Measurements from ENCODE around the gene SLC9A9. TPM values are rescaled to one million over a fixed set of nuclear protein-coding genes. Genes with fewer than 3 reads are reported as not detected.

Gene SLC9A9
- total RNA-seq, 4 donors from 2014 or later, result 12.8 to 63.8 (median 33.3) TPM

DNA sequence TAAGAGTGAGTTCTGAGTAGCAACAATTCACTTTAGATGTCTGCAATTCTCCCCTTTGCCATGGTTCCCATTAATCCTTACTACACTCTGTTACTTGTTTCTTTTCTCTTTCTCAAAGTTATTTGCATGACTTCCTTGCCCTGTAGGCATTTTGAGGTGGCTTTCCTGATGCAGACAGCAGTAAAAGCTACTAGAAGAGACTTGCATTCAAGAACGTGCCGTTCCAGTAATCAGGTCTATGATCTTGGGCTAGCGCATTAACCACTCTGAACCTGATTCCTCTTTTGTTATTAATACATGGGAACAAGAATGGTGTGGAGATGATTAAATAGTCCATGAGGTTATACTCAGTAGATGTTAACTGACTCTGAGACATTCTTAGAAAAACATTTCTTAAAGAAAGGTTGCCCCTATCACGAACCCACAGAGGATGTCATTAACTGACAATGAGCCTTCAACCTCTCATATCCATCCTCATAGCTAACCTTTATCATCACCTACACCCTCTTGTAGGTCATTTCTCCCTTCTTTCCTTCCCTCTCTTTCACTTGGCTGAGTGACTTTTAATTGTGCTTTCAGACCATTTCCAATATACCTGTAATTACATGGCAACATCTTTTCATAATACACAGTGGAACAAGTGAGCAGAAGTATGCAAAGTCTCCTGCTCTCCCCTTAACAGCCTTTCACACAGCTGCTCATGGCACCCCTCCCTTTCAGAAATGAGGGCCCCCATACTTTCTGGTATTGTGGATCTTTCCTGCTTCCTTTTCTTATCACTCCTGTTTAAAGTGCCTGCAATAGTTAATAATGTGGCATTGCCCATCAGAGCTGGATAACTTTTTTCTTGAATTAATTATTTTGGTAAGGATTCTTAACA, 552.8 kb downstream of the SLC9A9 start:
- Histone ChIP-seq H3K27ac (no peak overlapping the region), H3K27me3 (no peaks in the 10 kb centered on the region), H3K4me1 (no peaks in the 10 kb centered on the region), H3K36me3 (no peaks in the 10 kb centered on the region), H3K9me3 (no peaks in the 10 kb centered on the region), H3K4me3 (no peak overlapping the region)
- DNase-seq, result no peak
- intact Hi-C loops (cut with DNase I; ENCODE audit: low total_unique reads), result no loop called here
- TF ChIP-seq, protein P1, sequence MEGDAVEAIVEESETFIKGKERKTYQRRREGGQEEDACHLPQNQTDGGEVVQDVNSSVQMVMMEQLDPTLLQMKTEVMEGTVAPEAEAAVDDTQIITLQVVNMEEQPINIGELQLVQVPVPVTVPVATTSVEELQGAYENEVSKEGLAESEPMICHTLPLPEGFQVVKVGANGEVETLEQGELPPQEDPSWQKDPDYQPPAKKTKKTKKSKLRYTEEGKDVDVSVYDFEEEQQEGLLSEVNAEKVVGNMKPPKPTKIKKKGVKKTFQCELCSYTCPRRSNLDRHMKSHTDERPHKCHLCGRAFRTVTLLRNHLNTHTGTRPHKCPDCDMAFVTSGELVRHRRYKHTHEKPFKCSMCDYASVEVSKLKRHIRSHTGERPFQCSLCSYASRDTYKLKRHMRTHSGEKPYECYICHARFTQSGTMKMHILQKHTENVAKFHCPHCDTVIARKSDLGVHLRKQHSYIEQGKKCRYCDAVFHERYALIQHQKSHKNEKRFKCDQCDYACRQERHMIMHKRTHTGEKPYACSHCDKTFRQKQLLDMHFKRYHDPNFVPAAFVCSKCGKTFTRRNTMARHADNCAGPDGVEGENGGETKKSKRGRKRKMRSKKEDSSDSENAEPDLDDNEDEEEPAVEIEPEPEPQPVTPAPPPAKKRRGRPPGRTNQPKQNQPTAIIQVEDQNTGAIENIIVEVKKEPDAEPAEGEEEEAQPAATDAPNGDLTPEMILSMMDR (IDR thresholded peaks at IDR 0.05), result no peak
- TF ChIP-seq POLR2A (IDR thresholded peaks at IDR 0.05), result no peak

DNA sequence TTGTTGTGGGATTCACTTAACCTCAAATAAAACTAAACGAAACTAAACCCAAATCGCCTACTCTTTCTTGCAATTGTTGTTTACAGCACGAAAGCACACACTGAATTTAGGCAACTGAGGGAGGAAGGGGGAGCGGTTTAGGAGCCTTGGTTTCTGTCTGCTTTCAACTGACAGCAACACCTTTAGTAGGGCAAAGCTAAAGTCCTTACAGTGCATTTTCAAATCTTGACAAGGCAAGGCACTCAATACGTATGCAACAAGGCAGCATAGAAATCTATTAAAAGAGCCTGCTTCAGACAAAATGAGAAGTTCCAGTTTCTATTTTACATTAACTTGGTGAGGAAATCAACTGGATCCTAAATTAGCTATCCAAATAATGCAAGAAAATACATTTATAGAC, 554.1 kb downstream of the SLC9A9 start:
- Histone ChIP-seq H3K27me3 (no peaks in the 10 kb centered on the region), H3K27ac (no peak overlapping the region), H3K4me1 (no peaks in the 10 kb centered on the region), H3K4me3 (no peak overlapping the region), H3K36me3 (no peaks in the 10 kb centered on the region), H3K9me3 (no peaks in the 10 kb centered on the region)
- DNase-seq, result no peak
- TF ChIP-seq POLR2A (IDR thresholded peaks at IDR 0.05), result no peak
- TF ChIP-seq, protein P1 (IDR thresholded peaks at IDR 0.05), result no peak
- intact Hi-C loops (cut with DNase I; ENCODE audit: low total_unique reads), result no loop called here

DNA sequence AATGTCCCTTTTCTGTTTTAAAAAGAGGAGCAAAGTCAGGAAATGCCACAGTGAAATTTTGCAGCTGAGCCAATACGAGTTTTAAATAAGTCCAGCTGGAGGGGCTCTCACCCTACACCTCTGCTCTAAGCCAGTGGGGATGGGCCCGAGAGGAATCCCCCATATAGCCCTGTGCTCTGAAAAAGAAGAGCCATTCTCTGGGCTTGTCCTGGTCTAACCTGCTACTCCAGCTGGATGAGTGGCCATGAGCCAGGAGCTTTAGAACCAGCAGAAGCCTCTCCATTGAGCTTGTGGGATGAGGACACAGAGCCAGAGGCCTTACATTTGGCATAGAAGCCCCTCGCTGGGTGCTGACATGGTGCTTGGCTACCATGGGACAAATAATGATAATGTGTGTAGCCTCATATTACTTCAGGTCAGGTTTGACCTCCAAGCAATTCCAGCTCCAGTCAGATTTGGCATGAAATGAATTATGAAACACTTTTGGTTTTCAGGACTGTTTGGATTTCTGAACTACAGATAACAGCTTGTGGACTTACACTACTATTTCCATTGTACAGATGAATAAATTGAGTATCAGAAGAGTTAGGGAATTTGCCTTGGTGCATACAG, 556.3 kb downstream of the SLC9A9 start:
- no peak for TF ChIP-seq POLR2A (IDR thresholded peaks at IDR 0.05)
- TF ChIP-seq, protein P1 (IDR thresholded peaks at IDR 0.05), result no peak
- Histone ChIP-seq H3K27ac (no peak overlapping the region), H3K27me3 (no peaks in the 10 kb centered on the region), H3K4me3 (no peak overlapping the region), H3K36me3 (no peaks in the 10 kb centered on the region), H3K9me3 (no peaks in the 10 kb centered on the region), H3K4me1 (no peaks in the 10 kb centered on the region)
- no peak for DNase-seq
- intact Hi-C loops (cut with DNase I; ENCODE audit: low total_unique reads), result no loop called here

DNA sequence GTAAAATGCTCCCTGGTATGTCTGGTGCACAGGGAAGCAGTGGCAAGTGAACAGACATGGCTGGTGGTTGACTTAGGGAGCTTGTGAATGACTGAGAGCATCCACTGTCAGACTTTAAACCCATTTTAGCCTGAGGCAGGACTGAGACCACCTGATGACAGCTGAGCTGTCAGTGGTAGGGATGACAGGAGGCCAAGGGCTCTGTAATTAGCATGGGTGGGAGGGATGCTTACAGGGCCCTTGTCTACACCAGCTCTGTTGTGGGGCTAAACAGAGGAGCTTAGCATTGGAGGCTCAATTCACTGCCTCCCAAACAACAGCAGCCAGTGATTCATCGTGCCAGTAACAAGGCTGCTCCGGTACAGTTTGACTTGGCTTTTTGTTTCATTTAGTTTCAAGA, 559.3 kb downstream of the SLC9A9 start:
- H3K9me3 ChIP-seq, result no peaks in the 10 kb centered on the region
- H3K27me3 ChIP-seq, result no peaks in the 10 kb centered on the region
- no peaks in the 10 kb centered on the region for H3K4me1 ChIP-seq
- H3K27ac ChIP-seq, result no peak overlapping the region
- no peak for TF ChIP-seq POLR2A (IDR thresholded peaks at IDR 0.05)
- TF ChIP-seq, protein P1 (IDR thresholded peaks at IDR 0.05), result no peak
- intact Hi-C loops (cut with DNase I; ENCODE audit: low total_unique reads), result no loop called here
- DNase-seq, result no peak
- no peak overlapping the region for H3K4me3 ChIP-seq
- no peaks in the 10 kb centered on the region for H3K36me3 ChIP-seq

DNA sequence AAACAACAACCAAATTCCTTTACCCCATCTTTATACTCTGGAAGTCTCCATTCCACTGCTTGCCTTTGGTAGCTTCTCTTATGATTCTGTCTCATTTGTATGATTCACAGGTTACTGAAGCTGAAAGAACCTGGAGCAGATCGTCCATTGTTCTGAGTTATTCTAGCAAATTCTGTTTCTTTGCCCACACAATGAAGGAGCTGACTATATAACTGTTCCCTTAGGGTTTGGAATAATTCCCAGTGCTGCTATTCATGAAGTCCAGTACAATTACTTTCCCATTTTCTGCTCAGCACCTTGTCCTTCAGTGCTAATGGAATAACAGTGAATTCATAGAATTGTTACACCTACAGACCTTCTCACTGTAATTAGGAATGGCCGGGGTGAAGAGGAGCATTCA, 560.9 kb downstream of the SLC9A9 start:
- Histone ChIP-seq H3K27ac (no peak overlapping the region), H3K27me3 (no peaks in the 10 kb centered on the region), H3K4me1 (no peaks in the 10 kb centered on the region), H3K4me3 (no peak overlapping the region), H3K36me3 (no peaks in the 10 kb centered on the region), H3K9me3 (no peaks in the 10 kb centered on the region)
- TF ChIP-seq POLR2A (IDR thresholded peaks at IDR 0.05), result no peak
- TF ChIP-seq, protein P1 (IDR thresholded peaks at IDR 0.05), result no peak
- intact Hi-C loops (cut with DNase I; ENCODE audit: low total_unique reads), result no loop called here
- DNase-seq, result no peak

Measured in uterus (tissue), 4 donors.